SKM-1 treated with dmso at 0.1 percent for 144 hours (cell line): Measurements from ENCODE around the gene CFLAR.
"Not testable (repeated sequence)": the region's sequence is repeated elsewhere in the genome, so short reads cannot be mapped to it uniquely, and the experiment has no call there.

Experiments
- DNase-seq: peaks from one replicate; lab custom pipeline; 2025; ENCODE audit not compliant: unreplicated experiment; lab: John Stamatoyannopoulos, UW

Gene CFLAR

DNA sequence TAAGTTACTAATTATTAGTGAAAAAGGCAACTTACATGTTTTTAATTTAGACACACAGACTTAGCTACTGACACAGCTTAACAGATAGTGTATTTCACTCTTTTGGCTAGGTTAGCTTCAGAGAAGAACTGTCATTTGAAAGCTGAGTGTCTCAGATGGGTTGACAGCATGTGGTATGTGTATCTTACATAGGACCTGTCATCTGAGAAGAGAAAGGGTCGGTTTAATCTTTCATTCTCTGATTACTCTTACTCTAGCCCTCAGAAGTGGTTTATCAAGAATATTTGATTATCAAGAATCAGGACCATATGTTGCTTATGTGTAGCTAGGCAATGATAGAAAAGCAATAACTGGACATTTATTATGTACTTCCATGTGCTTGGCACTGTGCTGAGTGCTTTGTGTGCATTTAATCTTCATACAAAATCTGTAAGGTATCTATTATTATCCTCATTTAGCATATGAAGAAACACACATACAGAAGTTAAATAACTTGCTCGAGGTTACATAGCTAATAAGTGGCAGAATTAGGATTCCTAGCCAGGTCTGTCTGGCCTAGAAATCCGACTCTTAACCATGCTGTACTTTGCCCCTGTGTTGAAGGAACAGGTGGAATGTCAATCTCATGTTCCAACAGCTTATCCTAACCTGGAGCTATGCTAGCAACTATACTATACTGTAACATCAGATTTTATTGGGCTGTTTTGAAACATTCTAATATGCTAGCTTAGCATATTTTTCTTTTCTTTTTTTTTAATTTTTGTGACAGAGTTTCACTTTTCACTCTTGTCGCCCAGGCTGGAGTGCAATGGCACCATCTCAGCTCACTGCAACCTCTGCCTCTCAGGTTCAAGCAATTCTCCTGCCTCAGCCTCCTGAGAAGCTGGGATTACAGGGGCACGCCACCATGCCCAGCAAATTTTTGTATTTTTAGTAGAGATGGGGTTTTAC lies 28.4 kb downstream of the CFLAR start:
- no peak for DNase-seq

DNA sequence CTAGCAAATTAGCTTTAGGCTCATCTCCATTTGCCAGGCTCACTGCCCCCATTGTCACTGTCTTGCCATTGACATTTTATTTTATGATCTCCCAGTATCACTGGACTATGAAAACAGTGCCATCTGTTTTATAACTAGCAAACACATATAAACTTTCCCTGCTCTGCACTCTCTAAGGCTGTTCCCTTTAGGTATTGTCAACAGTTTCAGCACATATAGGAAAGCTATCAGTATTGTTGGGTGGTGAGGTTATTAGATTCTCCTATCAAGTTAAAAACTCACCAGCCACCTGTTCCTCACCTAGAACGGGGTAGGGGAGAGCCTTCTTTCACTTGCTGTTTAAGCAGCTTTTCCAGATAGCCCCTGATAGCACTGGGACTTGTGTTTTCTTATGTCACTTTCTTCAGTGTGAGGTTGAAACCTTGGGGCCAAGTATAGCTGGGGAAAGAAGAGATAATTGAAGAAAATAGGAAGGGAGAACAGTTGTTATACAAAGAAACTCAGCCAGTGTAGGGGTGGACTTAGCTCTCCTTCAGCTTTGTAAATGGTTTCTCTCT lies 32.5 kb downstream of the CFLAR start:
- DNase-seq = no peak

DNA sequence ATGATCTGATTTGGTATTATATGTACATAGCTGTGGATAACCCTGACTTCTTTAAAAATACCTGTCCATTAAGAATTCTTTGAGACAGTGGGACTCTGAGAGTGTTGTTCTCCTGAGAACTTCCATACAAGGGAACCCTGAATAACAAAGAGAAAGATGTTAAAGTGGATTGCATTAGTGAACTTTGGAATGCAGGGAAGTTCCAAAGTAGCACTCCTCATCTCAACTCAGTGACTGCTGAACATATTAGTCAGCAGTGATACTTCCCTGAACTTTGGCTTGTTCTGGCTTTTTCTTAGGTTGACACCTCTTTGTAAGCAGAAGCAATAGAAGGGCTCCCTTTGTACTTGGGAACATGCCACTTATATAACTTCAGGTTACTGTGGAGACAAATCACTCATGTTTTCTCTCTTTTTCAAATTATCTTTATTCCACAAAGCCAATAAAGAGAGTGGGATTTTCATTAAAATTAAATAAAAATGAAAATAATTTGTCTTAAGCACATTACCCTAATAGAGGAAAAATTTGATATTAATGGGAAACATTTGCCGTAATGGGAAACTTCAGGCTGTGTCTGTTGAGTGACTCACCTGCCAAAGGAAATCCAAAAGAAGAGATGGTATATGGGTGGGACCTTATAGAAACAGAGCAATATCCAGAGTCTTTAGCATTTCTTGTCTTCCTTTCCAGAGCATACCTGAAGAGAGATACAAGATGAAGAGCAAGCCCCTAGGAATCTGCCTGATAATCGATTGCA lies 33.3 kb downstream of the CFLAR start:
- no peak for DNase-seq

DNA sequence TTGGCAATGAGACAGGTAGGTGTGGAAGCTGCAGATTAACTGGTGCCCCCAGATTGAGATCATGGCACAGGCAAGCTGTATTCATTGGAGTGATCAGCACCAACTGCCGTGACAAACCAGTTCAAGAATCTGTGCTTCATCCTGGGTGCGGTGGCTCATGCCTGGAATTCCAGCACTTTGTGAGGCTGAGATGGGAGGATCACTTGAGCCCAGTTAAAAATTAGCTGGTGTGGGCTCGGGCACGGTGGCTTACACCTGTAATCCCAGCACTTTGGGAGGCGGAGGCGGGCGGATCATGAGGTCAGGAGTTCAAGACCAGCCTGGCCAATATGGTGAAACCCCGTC lies 33.8 kb downstream of the CFLAR start:
- DNase-seq = not testable (repeated sequence)

DNA sequence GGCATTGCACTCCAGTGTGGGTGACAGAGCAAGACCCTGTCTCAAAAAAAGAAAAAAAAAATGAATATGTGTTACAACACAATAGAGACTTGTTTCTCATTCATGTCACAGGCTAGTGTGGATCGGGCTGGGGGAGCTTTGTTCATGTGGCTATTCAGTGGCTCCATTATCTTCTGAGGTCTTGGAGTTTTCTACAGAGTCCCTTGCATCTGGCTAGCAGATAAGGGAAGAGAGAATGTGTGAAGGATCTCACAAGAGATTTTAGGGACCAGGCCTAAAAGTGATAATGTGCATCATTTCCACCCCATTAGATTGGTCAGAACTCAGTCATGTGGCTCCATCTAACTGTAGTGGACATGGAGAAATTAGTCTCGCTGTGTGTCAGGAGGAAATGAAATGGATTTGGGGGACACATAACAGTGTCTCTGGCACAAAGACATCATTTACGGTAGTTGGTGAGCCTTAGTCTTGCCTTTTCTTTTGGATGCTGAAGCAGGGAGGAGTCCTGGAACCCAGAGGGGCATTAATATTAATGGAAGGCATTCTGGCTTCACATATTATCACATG lies 34.6 kb downstream of the CFLAR start:
- DNase-seq = no peak

DNA sequence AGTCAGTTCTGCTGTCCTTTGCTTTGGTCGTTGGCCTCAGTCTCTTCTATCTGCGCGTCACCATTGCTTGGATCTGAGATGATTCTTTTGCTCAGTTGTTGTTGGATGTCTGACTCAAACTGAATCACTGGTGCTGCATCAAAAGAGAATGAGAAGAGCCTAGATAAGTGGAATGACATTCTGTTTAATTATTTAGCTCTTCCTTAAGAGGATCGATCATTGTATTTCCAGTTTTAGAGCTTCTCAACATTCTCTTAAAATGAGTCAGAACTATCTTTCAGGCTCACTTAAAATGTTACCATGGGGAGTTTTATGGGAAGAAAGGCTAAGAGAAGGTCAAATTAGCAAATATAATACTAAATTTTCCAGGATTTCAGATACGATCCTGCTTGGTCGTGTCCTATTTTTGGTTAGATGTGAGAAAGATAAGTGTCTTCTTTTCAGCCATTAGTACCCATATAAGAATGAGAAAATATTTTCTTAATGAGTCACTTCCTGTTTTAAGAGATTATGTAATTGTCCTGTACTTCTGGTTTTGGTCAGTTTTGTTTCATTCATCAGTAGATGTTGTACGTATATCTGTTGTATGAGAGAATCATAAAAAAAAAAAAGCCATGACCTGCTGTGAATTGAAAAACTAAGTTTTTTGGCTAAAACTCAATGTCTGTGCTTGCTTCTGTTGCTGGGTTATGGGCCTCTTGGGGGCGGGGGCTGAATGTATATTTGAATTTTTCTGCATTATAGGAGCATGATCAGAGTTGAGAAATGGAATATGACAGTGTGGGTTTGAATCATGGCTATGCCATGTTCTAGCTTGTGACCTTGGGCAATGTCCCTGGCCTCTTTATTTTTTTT lies 35.4 kb downstream of the CFLAR start:
- DNase-seq = peak; percentile 92

DNA sequence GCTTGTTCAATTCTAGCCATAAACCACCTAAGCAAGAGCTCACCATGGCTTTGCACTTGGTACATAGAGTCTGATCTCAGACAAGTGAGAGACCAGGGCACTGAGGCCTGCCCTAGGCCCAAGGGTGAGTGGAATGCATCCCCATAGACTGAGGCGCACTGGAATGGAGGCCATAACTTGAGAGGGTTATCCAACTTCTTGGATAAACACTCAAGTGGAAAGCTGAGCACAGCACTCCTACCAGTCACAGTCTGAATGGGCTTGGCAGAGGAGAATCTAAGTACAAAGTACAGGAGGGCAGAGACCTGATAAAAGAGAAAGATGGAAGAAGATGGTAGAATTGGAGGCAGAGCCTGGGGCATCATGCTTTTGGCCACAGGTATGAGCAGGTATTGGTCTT lies 36.6 kb downstream of the CFLAR start:
- DNase-seq = no peak

DNA sequence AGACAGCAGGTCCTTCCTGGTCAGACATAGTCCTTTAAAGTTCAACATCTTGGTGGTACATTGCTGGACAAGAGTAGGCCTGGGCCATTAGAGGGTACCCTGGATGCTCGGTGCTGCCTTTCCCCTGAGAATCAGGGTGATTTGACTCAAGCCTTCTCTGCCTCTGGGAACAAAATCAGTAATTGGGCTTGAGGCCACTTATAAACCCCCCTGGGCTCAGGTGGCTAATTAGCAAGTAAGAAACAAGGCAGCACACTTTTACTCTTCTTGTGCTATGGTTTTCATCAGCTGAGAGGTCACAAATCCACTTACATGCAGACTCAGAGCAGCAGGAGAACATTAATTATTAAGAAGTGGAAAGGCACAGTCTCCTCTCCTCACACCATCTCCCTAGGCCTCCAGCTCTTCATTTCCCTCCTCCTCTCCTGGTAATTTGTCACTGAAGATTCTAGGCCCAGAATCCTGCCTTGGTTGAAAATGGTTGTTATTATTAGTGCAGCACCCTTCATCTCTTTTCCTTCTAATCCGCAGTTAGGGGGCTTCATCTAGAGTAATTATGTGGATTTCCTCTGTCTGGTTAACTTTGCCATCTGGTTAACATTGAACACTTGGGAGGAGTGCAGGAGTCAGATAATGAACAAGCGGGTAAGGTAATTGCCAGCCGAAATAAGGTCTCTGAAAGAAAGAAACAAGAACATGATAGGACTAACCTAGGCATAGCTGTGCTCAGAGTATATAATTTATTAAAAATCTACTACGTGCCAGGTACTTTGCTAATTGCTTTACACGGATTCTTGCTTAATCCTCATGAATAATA lies 37.2 kb downstream of the CFLAR start:
- no peak for DNase-seq

DNA sequence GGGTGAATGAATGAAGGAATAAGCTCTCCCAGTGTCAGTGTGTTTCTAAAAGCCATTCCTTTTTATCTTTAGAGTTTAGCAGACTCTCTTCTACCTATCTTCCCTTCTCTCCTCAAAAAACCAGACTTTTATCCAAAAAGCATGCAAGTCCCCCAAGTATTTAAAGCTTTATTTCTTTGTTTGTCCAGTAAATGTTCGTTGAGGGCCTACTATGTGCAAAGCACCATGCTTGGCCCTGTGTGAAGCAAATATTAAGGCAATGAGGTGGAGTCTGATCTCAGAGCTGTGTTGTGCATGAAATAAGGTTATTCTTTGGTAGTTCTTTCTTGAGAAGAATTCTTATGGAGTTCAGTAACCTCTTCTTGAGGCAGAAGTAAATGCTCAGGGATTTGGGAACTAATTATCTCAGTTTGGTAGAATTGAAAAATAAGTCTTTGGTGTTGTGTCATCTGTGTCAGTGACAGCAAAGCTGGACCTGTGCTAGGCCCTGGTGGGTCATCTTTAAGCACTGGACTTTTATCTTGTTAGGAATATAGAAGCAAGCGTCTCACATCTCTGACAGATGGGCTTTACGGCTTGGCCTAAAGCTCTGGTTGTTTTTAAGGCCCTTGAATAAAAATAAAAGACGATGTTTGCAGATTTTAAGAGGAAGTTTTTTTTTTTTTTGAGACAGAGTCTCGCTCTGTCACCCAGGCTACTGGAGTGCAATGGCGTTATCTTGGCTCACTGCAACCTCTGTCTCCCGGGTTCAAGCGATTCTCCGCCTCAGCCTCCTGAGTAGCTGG lies 38.8 kb downstream of the CFLAR start:
- DNase-seq = no peak

DNA sequence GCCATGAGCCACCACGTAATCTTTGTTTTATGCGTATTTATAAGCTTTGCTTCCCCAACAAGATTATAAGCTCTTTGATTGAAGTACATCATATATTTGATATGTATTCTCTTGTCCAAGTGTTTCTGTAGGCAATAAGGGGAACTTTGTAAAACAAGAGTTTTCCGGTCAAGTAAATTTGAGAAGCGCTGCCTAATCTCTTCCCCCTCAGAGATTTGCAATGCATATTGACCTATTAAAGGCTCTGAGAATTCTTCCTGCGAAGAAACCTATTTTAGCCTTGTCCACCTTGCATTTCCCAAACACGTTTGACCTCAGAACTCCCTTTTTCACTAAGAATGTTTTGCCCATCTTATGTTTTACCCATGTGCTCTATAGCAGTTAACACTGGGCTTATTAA lies 40.1 kb downstream of the CFLAR start:
- DNase-seq = no peak

DNA sequence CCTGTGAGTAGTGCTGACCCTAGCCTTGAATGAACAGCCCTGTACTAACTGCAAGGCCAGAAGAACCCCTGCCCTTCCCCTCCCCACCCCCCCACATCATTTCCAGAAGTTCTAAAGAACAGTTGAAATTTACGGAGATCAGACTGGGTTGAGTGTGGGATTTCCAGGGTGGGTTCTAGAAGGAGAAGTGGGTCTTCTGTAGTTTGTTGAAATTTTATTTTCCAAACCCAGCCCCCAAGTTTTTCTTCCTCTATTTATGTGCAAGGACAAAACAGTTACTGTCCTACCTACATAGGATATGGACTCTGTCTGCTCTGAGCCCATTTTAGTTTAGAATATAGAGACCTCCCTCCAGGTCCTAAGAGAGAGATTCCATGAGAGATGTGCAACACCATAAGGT lies 40.7 kb downstream of the CFLAR start:
- DNase-seq = no peak

DNA sequence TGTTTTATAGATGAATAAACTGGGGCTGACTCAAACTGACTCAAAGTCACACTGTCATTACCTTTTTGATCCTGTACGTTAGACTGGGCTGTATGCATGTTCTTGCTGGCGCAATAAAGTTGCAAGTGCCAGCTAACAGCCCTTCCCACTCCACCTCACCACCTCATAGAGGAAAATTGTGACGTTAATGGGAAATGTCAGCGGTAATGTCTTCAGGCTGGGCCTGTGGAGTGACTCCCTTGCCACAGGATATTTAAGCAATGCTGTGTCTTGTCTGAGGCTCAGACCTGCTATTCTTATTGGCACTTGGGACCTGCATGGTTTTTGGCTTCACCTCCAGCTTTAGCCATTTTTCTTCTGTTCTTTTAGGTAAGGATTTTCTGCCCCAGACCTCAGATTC lies 41.7 kb downstream of the CFLAR start:
- peak; percentile 51 for DNase-seq

DNA sequence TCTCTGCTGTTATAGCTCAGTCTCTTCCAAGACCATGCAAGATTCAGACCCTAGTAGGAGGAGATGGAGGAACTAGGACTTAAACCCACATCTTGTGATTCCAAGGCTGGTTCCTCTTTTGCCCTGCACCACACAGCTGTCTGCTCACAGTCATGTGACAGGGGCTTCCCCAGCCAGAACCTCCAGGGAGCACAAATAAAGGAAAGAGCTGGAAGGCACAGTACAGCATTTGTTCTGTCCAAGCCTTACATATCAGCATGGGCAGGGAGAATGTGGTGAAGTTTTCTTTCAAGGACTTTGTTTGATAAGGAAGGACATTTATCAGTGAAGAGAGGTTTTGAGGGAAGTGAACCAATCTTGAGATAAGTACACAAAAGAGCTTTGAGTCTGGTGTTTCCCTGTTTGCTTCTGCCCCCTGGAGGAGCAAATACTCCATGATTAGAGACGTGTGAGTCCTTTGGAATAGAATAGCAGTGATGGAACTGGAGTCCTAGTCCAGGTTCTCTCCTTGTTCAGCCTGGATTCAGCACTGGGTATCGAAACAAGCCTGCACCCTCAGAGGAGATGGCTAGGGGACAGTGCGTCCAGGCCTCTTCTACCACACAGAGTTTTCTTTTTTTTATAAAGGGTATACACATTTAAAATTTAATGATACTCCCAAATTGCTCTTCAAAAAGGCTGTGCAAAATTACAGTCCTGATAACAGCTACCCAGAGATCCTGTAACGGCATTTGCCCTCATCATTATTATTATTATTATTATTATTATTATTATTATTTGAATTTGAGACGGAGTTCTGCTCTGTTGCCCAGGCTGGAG lies 42.4 kb downstream of the CFLAR start:
- DNase-seq = peak; percentile 93

DNA sequence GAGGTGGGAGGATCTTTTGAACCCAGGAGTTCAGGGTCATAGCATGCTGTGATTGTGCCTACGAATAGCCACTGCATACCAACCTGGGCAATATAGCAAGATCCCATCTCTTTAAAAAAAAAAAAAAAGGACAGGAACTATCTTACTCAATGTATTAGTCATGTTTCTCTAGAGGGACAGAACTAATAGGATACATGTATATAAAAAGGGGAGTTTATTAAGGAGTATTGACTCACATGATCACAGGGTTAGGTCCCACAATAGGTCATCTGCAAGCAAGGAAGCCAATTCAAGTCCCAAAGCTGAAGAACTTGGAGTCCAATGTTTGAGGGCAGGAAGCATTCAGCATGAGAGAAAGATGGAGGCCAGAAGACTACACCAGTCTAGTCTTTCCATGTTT lies 48.2 kb downstream of the CFLAR start:
- no peak for DNase-seq

DNA sequence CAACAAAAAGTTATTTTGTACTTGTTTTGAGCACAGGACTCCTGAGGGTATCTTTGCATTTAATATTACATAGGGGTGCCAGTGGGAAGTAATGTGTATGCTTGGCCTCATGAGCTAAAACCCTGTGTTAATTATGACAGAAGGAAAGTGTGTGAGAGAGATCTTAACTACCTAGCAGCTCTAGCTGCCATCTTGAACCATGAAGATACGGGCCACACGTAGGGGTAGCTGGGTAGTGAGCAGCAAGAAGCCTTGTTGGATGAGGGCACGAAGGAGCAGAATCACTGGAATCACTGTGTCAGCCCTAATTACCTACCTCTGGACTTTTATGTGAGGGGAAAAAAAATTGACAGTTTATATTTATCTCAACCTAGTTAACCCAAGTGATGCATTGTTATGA lies 51.6 kb downstream of the CFLAR start:
- no peak for DNase-seq

DNA sequence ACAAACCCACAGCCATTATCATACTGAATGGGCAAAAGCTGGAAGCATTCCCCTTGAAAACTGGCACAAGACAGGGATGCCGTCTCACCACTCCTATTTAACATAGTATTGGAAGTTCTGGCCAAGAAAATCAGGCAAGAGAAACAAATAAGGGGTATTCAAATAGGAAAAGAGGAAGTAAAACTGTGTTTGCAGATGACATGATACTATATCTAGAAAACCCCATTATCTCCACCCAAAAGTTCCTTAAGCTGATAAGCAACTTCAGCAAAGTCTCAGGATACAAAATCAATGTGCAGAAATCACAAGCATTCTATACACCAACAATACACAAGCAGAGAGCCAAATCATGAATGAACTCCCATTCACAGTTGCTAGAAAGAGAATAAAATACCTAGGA lies 52.5 kb downstream of the CFLAR start:
- DNase-seq = not testable (repeated sequence)

DNA sequence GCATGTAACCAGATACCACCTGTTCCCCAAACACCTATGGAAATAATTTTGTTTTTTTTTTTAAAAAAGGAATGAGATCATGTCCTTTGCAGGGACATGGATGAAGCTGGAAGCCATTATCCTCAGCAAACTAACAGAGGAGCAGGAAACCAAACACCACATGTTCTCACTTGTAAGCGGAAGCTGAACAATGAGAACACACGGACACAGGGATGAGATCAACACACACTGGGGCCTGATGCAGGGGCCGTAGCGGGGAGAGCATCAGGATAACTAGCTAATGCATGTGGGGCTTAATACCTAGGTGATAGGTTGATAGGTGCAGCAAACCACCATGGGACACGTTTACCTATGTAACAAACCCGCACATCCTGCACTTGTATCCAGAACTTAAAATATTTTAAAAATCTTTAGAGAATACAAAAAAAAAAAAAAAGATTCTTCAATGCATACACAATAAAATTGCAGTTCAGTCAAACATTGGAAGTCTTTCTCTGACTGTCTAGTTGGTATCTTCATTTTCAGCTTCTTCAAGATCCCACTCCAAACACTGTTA lies 55.4 kb downstream of the CFLAR start:
- DNase-seq = no peak

DNA sequence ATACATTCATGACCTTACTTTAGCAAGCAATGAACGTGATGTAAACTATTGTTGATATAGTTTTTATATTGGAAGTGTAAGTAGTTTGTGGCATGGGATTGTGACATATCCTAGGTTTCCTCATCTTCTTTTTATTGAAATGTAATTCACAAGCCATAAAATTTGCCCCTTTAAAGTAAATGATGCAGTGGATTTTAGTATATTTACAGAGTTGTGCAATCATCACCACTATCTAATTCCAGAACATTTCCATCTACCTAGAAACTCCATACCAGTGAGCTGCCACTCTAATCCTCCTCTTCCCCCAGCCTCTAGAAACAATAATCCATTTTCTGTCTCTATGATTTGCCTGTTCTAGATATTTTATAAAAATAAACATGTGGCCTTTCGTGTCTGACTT lies 56.3 kb downstream of the CFLAR start:
- DNase-seq = no peak
